Neural crest cell (in vitro differentiated cells): ENCODE measurements around the gene DPM3. TPM values are rescaled to one million over a fixed set of nuclear protein-coding genes. Genes with fewer than 3 reads are reported as not detected.

Experiments used
- DNase-seq: peaks from one replicate; pipeline ENCODE4 v3.0.0; 2021; ENCODE audit warnings: low read depth, mixed read lengths, low spot score
- H3K27ac Mint-ChIP-seq: one replicate; pipeline ENCODE4 v1.8.0; 2021; ENCODE audit warnings: mild to moderate bottlenecking, mixed read lengths; ENCODE audit not compliant: unreplicated experiment
- H3K27me3 Mint-ChIP-seq: 2 replicates; pipeline ENCODE4 v1.8.0; 2021; ENCODE audit warnings: low read depth, mild to moderate bottlenecking, mixed read lengths
- H3K36me3 Mint-ChIP-seq: 2 replicates; pipeline ENCODE4 v1.8.0; 2021; ENCODE audit warnings: low read depth, mild to moderate bottlenecking, mixed read lengths
- H3K4me1 Mint-ChIP-seq: 2 replicates; pipeline ENCODE4 v1.8.0; 2021; ENCODE audit warnings: mixed read lengths
- H3K4me3 Mint-ChIP-seq: one replicate; pipeline ENCODE4 v1.8.0; 2021; ENCODE audit warnings: mild to moderate bottlenecking, mixed read lengths
- H3K9me3 Mint-ChIP-seq: 2 replicates; pipeline ENCODE4 v1.8.0; 2021; ENCODE audit warnings: mixed read lengths
- total RNA-seq: library from RNA; stranded (reverse); gene quantifications from 2 replicates; pipeline ENCODE4 v1.2.1, GENCODE V29; 2021
- TF ChIP-seq, protein P1 (sequence below): fragments of 200-600 bp; sonication (generic); conservative IDR thresholded peaks from 2 replicates; pipeline ENCODE4 v1.5.0; 2021; ENCODE audit warnings: antibody characterized with exemption, mild to moderate bottlenecking

The DPM3 gene
- total RNA-seq, 1 donor from 2014 or later: 80.0 TPM

DNA sequence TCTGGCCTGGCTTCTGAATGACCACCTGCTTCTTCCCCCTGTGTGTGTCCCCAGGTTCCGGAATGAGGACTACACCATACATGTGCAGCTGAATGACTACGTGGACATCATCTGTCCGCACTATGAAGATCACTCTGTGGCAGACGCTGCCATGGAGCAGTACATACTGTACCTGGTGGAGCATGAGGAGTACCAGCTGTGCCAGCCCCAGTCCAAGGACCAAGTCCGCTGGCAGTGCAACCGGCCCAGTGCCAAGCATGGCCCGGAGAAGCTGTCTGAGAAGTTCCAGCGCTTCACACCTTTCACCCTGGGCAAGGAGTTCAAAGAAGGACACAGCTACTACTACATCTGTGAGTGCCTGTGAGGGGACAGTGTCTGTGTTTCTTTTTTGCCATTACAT is 9.0 kb downstream of the DPM3 start:
- Mint-ChIP-seq H3K4me1 (peaks cover 57% of the 10 kb centered on the region), H3K9me3 (no peaks in the 10 kb centered on the region), H3K27me3 (peaks cover 64% of the 10 kb centered on the region), H3K36me3 (peaks cover 2% of the 10 kb centered on the region), H3K27ac (no peak overlapping the region), H3K4me3 (peak overlapping the region; percentile 68)
- no peak for DNase-seq
- TF ChIP-seq, protein P1, sequence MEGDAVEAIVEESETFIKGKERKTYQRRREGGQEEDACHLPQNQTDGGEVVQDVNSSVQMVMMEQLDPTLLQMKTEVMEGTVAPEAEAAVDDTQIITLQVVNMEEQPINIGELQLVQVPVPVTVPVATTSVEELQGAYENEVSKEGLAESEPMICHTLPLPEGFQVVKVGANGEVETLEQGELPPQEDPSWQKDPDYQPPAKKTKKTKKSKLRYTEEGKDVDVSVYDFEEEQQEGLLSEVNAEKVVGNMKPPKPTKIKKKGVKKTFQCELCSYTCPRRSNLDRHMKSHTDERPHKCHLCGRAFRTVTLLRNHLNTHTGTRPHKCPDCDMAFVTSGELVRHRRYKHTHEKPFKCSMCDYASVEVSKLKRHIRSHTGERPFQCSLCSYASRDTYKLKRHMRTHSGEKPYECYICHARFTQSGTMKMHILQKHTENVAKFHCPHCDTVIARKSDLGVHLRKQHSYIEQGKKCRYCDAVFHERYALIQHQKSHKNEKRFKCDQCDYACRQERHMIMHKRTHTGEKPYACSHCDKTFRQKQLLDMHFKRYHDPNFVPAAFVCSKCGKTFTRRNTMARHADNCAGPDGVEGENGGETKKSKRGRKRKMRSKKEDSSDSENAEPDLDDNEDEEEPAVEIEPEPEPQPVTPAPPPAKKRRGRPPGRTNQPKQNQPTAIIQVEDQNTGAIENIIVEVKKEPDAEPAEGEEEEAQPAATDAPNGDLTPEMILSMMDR: no peak

GRCh38 chr1:155130272-155131006 is 9.9 kb downstream of the DPM3 start:
- H3K27me3 Mint-ChIP-seq: peaks cover 71% of the 10 kb centered on the region
- TF ChIP-seq, protein P1: no peak

GRCh38 chr1:155128755-155129473 is 11.4 kb downstream of the DPM3 start:
- Mint-ChIP-seq H3K36me3 (no peaks in the 10 kb centered on the region), H3K9me3 (no peaks in the 10 kb centered on the region), H3K4me1 (peaks cover 44% of the 10 kb centered on the region), H3K27me3 (peaks cover 81% of the 10 kb centered on the region), H3K27ac (no peak overlapping the region), H3K4me3 (peak overlapping the region; percentile 77)
- TF ChIP-seq, protein P1: no peak
- no peak for DNase-seq

More at GRCh38 chr1:155130272-155131006, 9.9 kb downstream of the DPM3 start:
- DNase-seq: no peak
- Mint-ChIP-seq H3K4me1 (peaks cover 55% of the 10 kb centered on the region), H3K36me3 (no peaks in the 10 kb centered on the region), H3K4me3 (peak overlapping the region; percentile 68), H3K27ac (no peak overlapping the region), H3K9me3 (no peaks in the 10 kb centered on the region)

- DNase-seq: no peak
- TF ChIP-seq, protein P1: no peak
- peaks cover 86% of the 10 kb centered on the region for H3K27me3 Mint-ChIP-seq
- H3K27ac Mint-ChIP-seq: no peak overlapping the region
- no peaks in the 10 kb centered on the region for H3K36me3 Mint-ChIP-seq
- H3K4me1 Mint-ChIP-seq: peaks cover 39% of the 10 kb centered on the region
- peak overlapping the region; percentile 77 for H3K4me3 Mint-ChIP-seq
- H3K9me3 Mint-ChIP-seq: no peaks in the 10 kb centered on the region
Measured at GRCh38 chr1:155127967-155128754, 12.2 kb downstream of the DPM3 start.
